HepG2 (cell line): ENCODE measurements around the gene FUZ. TPM values are rescaled to one million over a fixed set of nuclear protein-coding genes. Genes with fewer than 3 reads are reported as not detected.

Experiments used
- ARNT ChIP-seq: fragments of 450-650 bp; IDR thresholded peaks from 2 replicates; pipeline ENCODE4 v1.6.1; 2017
- BRCA1 ChIP-seq: sonication (generic); formaldehyde crosslinking; IDR thresholded peaks from 2 replicates; pipeline ENCODE4 v1.4.0; 2020; ENCODE audit warnings: missing genetic modification reagents
- CHD4 ChIP-seq: fragments of 200-600 bp; sonication (generic); IDR thresholded peaks from 2 replicates; pipeline ENCODE4 v1.7.0; 2017; ENCODE audit warnings: mild to moderate bottlenecking, low read length, borderline replicate concordance
- FOXA1 ChIP-seq, 2 experiments: fragments of 450-650 bp in 1 of 2; sonication (generic) in 1 of 2; formaldehyde crosslinking in 1 of 2; IDR thresholded peaks; 2 replicates each; pipeline versions ENCODE4 v1.4.0 to v1.6.1; 2016 to 2020; ENCODE audit warnings: missing genetic modification reagents in 1 of 2
- GTF3A ChIP-seq: sonication (generic); formaldehyde crosslinking; conservative IDR thresholded peaks from 2 replicates; pipeline ENCODE4 v1.4.0; 2020; ENCODE audit warnings: mild to moderate bottlenecking, missing genetic modification reagents
- HMG20A ChIP-seq: IDR thresholded peaks from 2 replicates; pipeline ENCODE4 v1.6.1; 2016; ENCODE audit warnings: borderline replicate concordance
- HNRNPL ChIP-seq: fragments of 200-400 bp; formaldehyde crosslinking; IDR thresholded peaks from 2 replicates; pipeline ENCODE4 v1.6.1; 2017; ENCODE audit warnings: mild to moderate bottlenecking, low read depth, low read length
- ISX ChIP-seq: sonication (generic); formaldehyde crosslinking; conservative IDR thresholded peaks from 2 replicates; pipeline ENCODE4 v1.5.0; 2020; ENCODE audit warnings: missing genetic modification reagents
- KDM4B ChIP-seq: sonication (generic); formaldehyde crosslinking; IDR thresholded peaks from 2 replicates; pipeline ENCODE4 v1.4.0; 2020; ENCODE audit warnings: missing genetic modification reagents
- NBN ChIP-seq: fragments of 450-650 bp; conservative IDR thresholded peaks from 2 replicates; pipeline ENCODE4 v1.6.1; 2017
- RBM22 ChIP-seq: fragments of 200-400 bp; formaldehyde crosslinking; optimal IDR thresholded peaks from 2 replicates; pipeline ENCODE3; 2017; ENCODE audit warnings: mild to moderate bottlenecking, low read length, moderate library complexity
- U2AF2 ChIP-seq: fragments of 200-400 bp; formaldehyde crosslinking; IDR thresholded peaks from 2 replicates; pipeline ENCODE4 v1.6.1; 2017; ENCODE audit warnings: low read depth, mild to moderate bottlenecking, low read length
- ZNF430 ChIP-seq: sonication (generic); formaldehyde crosslinking; IDR thresholded peaks from 2 replicates; pipeline ENCODE4 v1.9.0; 2021; ENCODE audit warnings: mild to moderate bottlenecking, missing genetic modification reagents
- ZNF724P ChIP-seq: sonication (generic); formaldehyde crosslinking; IDR thresholded peaks from 2 replicates; pipeline ENCODE4 v1.8.0; 2022; ENCODE audit warnings: missing genetic modification reagents, borderline replicate concordance
- ZNF761 ChIP-seq: sonication (generic); formaldehyde crosslinking; conservative IDR thresholded peaks from 2 replicates; pipeline ENCODE4 v1.4.0; 2020; ENCODE audit warnings: mild to moderate bottlenecking, missing genetic modification reagents
- polyA plus RNA-seq, 8 experiments: library from polyadenylated mRNA; depleted of rRNA in 3 of 8; stranded (reverse) in 7 of 8; unstranded in 1 of 8; fragments of >200 nt; fragmentation: Illumina TruSeq in 4 of 8; extraction: Trizol in 4 of 8; gene quantifications; 2 replicates each; pipeline versions ENCODE4 v1.2.1 to v1.2.3, GENCODE V29; 2011 to 2016; ENCODE audit warnings: low read depth in 4 of 8, missing spikeins in 1 of 8, mixed read lengths in 1 of 8; ENCODE audit not compliant: insufficient read depth in 1 of 8
- total RNA-seq, 5 experiments: library from RNA; depleted of rRNA; stranded (reverse); fragments of >200 nt; fragmentation: Illumina TruSeq; extraction: Trizol; gene quantifications; 2 replicates each; pipeline ENCODE4 v1.2.3, GENCODE V29; 2016; ENCODE audit warnings: low read depth in 1 of 5
- TF ChIP-seq, protein P1 (sequence below): sonication (generic); formaldehyde crosslinking; IDR thresholded peaks from 2 replicates; pipeline ENCODE4 v1.4.0; 2020; ENCODE audit warnings: mild to moderate bottlenecking, missing genetic modification reagents
- TF ChIP-seq, protein P2 (sequence below): sonication (generic); formaldehyde crosslinking; IDR thresholded peaks from 2 replicates; pipeline ENCODE4 v1.5.0; 2020; ENCODE audit warnings: mild to moderate bottlenecking, missing genetic modification reagents
- TF ChIP-seq, protein P3 (sequence below): sonication (generic); formaldehyde crosslinking; conservative IDR thresholded peaks from 2 replicates; pipeline ENCODE4 v1.8.0; 2022; ENCODE audit warnings: low read depth, missing genetic modification reagents
- TF ChIP-seq, protein P4 (sequence below): sonication (generic); formaldehyde crosslinking; IDR thresholded peaks from 2 replicates; pipeline ENCODE4 v1.5.0; 2020; ENCODE audit warnings: missing genetic modification reagents
- TF ChIP-seq, protein P5 (sequence below), 2 experiments: IDR thresholded peaks; 2 replicates each; pipeline ENCODE4 v1.6.1; 2011 to 2012; ENCODE audit warnings: low read length in 2 of 2, borderline replicate concordance in 1 of 2, low read depth in 1 of 2, mild to moderate bottlenecking in 1 of 2, moderate library complexity in 1 of 2

FUZ gene
- total and polyA plus RNA-seq, 2 of the 13 experiments (the other 11 are each of a cell fraction or from before 2014, with no cell fraction given) = 0.08 TPM; not detected in 1

DNA sequence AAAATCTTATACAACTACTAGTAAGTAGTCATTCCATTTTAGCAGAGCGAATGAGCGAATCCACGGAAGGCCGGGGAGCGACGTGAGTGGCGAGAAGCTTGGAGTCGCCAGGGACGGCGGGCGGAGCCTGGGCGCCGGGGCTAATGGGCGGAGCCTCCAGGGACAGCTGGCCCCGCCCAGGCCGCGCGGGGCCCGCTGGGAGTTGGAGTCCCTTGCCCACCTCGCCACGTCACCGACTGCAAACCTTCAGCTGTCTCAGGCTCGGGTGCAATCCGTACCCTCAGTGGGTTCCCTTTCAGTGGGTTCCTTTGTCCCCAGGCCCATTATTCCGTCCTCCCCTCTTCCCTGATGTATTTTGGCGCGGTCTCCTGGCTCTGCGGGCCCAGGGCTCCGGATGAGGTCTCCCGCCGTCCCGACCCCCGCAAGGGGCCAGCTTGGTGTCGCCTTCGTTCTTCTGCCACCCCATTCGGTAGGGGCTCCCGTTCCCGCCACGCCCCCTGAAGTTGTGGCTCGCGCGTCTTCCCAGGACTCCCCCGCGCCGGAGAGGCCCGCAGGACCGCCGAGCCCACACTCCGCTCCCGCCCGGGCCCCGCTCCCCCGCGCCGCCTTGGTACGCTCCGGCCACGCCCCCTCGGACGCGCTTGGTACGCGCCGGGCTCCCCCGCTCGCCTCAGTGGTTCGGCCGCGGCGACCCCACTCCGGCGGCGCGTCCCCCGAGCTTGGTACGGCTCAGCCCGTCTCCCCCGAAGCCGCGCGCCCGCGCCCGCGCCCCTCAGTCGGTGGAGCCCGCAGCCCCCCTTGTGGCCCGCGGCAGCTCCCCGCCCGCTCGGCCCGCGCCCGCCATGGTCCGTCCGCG is 37.6 kb upstream of the FUZ start, which contains the start of gene PTOV1 (continued):
- TF ChIP-seq GTF3A (CRISPR knock-in tag) (no peak), U2AF2 (no peak), RBM22 (no peak), KDM4B (CRISPR knock-in tag) (0 out of 2 replicates have a peak, but pooled peaks have one; percentile 38), ARNT (no peak), BRCA1 (CRISPR knock-in tag) (no peak), CHD4 (no peak), ISX (peak; percentile 5; the same call in 1 of the 2 replicates), NBN (no peak), ZNF430 (CRISPR knock-in tag) (0 out of 2 replicates have a peak, but pooled peaks have one; percentile 19), HMG20A (CRISPR knock-in tag) (no peak), ZNF724P (CRISPR knock-in tag) (no peak), ZNF761 (peak; percentile 40; the same call in 1 of the 2 replicates), FOXA1 (IDR thresholded peaks at IDR 0.05) (no peak), FOXA1 (CRISPR knock-in tag; IDR thresholded peaks at IDR 0.05) (no peak), HNRNPL (0 out of 2 replicates have a peak, but pooled peaks have one; percentile 17)
- TF ChIP-seq, protein P1, sequence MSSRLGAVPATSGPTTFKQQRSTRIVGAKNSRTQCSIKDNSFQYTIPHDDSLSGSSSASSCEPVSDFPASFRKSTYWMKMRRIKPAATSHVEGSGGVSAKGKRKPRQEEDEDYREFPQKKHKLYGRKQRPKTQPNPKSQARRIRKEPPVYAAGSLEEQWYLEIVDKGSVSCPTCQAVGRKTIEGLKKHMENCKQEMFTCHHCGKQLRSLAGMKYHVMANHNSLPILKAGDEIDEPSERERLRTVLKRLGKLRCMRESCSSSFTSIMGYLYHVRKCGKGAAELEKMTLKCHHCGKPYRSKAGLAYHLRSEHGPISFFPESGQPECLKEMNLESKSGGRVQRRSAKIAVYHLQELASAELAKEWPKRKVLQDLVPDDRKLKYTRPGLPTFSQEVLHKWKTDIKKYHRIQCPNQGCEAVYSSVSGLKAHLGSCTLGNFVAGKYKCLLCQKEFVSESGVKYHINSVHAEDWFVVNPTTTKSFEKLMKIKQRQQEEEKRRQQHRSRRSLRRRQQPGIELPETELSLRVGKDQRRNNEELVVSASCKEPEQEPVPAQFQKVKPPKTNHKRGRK (CRISPR knock-in tag) = no peak
- TF ChIP-seq, protein P2, sequence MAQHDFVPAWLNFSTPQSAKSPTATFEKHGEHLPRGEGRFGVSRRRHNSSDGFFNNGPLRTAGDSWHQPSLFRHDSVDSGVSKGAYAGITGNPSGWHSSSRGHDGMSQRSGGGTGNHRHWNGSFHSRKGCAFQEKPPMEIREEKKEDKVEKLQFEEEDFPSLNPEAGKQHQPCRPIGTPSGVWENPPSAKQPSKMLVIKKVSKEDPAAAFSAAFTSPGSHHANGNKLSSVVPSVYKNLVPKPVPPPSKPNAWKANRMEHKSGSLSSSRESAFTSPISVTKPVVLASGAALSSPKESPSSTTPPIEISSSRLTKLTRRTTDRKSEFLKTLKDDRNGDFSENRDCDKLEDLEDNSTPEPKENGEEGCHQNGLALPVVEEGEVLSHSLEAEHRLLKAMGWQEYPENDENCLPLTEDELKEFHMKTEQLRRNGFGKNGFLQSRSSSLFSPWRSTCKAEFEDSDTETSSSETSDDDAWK (CRISPR knock-in tag) = no peak
- TF ChIP-seq, protein P3, sequence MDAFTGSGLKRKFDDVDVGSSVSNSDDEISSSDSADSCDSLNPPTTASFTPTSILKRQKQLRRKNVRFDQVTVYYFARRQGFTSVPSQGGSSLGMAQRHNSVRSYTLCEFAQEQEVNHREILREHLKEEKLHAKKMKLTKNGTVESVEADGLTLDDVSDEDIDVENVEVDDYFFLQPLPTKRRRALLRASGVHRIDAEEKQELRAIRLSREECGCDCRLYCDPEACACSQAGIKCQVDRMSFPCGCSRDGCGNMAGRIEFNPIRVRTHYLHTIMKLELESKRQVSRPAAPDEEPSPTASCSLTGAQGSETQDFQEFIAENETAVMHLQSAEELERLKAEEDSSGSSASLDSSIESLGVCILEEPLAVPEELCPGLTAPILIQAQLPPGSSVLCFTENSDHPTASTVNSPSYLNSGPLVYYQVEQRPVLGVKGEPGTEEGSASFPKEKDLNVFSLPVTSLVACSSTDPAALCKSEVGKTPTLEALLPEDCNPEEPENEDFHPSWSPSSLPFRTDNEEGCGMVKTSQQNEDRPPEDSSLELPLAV = no peak
- TF ChIP-seq, protein P4, sequence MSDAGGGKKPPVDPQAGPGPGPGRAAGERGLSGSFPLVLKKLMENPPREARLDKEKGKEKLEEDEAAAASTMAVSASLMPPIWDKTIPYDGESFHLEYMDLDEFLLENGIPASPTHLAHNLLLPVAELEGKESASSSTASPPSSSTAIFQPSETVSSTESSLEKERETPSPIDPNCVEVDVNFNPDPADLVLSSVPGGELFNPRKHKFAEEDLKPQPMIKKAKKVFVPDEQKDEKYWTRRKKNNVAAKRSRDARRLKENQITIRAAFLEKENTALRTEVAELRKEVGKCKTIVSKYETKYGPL (CRISPR knock-in tag) = no peak
- TF ChIP-seq, protein P5, sequence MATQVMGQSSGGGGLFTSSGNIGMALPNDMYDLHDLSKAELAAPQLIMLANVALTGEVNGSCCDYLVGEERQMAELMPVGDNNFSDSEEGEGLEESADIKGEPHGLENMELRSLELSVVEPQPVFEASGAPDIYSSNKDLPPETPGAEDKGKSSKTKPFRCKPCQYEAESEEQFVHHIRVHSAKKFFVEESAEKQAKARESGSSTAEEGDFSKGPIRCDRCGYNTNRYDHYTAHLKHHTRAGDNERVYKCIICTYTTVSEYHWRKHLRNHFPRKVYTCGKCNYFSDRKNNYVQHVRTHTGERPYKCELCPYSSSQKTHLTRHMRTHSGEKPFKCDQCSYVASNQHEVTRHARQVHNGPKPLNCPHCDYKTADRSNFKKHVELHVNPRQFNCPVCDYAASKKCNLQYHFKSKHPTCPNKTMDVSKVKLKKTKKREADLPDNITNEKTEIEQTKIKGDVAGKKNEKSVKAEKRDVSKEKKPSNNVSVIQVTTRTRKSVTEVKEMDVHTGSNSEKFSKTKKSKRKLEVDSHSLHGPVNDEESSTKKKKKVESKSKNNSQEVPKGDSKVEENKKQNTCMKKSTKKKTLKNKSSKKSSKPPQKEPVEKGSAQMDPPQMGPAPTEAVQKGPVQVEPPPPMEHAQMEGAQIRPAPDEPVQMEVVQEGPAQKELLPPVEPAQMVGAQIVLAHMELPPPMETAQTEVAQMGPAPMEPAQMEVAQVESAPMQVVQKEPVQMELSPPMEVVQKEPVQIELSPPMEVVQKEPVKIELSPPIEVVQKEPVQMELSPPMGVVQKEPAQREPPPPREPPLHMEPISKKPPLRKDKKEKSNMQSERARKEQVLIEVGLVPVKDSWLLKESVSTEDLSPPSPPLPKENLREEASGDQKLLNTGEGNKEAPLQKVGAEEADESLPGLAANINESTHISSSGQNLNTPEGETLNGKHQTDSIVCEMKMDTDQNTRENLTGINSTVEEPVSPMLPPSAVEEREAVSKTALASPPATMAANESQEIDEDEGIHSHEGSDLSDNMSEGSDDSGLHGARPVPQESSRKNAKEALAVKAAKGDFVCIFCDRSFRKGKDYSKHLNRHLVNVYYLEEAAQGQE (IDR thresholded peaks at IDR 0.05; ENCODE audit: borderline replicate concordance in 1 of 2, low read depth in 1 of 2, low read length in 2 of 2) = no peak
